Parathyroid adenoma (tissue), 2 donors: ENCODE measurements around the gene EFNA4.

Experiments used
- H2AFZ ChIP-seq: fragments of 300-600 bp; sonication (generic); one replicate; pipeline ENCODE4 v1.7.0; 2017; ENCODE audit warnings: antibody characterized with exemption, mild to moderate bottlenecking
- H3K27ac ChIP-seq: fragments of 300-600 bp; sonication (generic); one replicate; pipeline ENCODE4 v1.7.0; 2017
- H3K27me3 ChIP-seq: fragments of 300-600 bp; sonication (generic); one replicate; pipeline ENCODE4 v1.7.0; 2017; ENCODE audit warnings: low read length; ENCODE audit not compliant: control insufficient read depth, insufficient read depth
- H3K36me3 ChIP-seq: fragments of 300-600 bp; sonication (generic); one replicate; pipeline ENCODE4 v1.7.0; 2017; ENCODE audit warnings: low read length; ENCODE audit not compliant: control insufficient read depth, insufficient read depth
- H3K4me1 ChIP-seq: fragments of 300-600 bp; sonication (generic); one replicate; pipeline ENCODE4 v1.7.0; 2017; ENCODE audit warnings: control low read depth
- H3K4me2 ChIP-seq: fragments of 300-600 bp; sonication (generic); one replicate; pipeline ENCODE4 v1.7.0; 2017; ENCODE audit warnings: low read length
- H3K4me3 ChIP-seq: fragments of 300-600 bp; sonication (generic); one replicate; pipeline ENCODE4 v1.7.0; 2017; ENCODE audit warnings: low read depth, low read length
- H3K79me2 ChIP-seq: fragments of 300-600 bp; sonication (generic); one replicate; pipeline ENCODE4 v1.7.0; 2017; ENCODE audit warnings: control low read depth
- H3K9ac ChIP-seq: fragments of 300-600 bp; sonication (generic); one replicate; pipeline ENCODE4 v1.7.0; 2017; ENCODE audit warnings: mild to moderate bottlenecking
- H3K9me3 ChIP-seq: fragments of 300-600 bp; sonication (generic); one replicate; pipeline ENCODE4 v1.7.0; 2017; ENCODE audit warnings: low read length; ENCODE audit not compliant: control insufficient read depth
- CTCF ChIP-seq: fragments of 300-600 bp; sonication (generic); IDR thresholded peaks from one replicate; pipeline ENCODE4 v1.7.0; 2017; ENCODE audit warnings: antibody characterized with exemption, mild to moderate bottlenecking
- donor health status: primary hyperparathyroidism.

Gene EFNA4

GRCh38 chr1:155076371-155076770, 12.8 kb downstream of the EFNA4 start:
- no peak overlapping the region for H3K27ac ChIP-seq
- no peak overlapping the region for H2AFZ ChIP-seq
- no peak for TF ChIP-seq CTCF
- H3K27me3 ChIP-seq: no peaks in the 10 kb centered on the region
- no peak overlapping the region for H3K4me3 ChIP-seq
- no peaks in the 10 kb centered on the region for H3K79me2 ChIP-seq
- H3K9me3 ChIP-seq: no peaks in the 10 kb centered on the region
- peaks cover 2% of the 10 kb centered on the region for H3K4me1 ChIP-seq
- H3K36me3 ChIP-seq: no peaks in the 10 kb centered on the region
- no peak overlapping the region for H3K4me2 ChIP-seq
- no peak overlapping the region for H3K9ac ChIP-seq

DNA sequence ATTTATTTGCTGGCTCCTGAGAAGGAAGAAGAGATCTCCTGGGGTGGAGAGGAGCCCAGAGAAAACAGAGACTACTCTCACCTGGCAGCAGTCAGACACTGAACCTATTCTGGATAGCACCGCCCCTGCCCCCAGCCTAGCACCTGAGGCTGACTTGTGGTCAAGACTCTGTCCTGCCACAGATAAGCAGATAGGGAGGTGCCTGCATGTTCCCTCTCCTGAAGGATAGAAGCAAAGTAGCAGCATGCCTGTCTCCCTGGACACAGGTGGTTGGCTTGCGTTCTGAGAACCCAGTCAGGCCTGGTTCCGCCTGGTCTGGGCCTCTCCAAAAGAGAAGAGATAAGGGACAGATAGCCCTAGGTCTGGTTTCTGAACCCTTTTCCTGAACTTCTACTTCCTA, 13.8 kb downstream of the EFNA4 start:
- Histone ChIP-seq H3K36me3 (no peaks in the 10 kb centered on the region), H3K27ac (no peak overlapping the region), H3K79me2 (no peaks in the 10 kb centered on the region), H3K9ac (no peak overlapping the region), H3K27me3 (no peaks in the 10 kb centered on the region), H3K9me3 (no peaks in the 10 kb centered on the region), H2AFZ (no peak overlapping the region), H3K4me1 (peaks cover 2% of the 10 kb centered on the region), H3K4me3 (peak overlapping the region; percentile 14), H3K4me2 (peak overlapping the region; percentile 84)
- TF ChIP-seq CTCF: no peak

DNA sequence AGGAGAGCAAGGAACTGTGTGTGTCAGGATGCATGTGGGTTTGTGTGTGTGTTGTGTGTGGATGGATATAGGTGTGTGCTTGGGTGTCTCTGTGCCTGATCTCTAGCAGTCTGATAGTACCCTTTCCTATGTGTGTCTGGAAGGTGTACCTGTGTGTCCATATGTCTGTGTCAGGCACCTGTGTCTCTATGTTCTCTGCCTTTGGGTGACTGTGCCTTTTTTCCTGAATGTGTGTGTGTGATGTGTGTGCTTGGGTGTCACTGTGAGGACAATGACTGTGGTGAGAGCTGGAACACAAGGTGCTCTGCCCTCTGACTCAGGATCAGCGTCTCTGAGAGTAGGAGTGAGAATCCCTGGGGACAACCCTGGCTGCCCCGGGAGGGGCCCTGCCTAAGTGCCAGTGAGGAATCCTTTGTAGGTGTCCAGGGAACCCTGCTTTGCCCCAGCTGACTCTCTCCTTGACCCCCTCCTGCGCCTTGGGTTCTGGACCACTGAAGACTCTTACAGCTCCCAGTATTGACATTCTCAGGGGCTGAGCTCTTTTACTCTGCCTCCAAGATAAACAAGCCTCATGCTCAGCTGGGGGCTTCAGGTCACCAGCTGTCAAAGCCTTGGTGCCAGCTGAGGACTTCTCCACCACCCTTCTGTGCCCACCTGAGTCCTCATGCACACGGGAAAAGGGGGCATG, 14.4 kb downstream of the EFNA4 start:
- Histone ChIP-seq H3K36me3 (no peaks in the 10 kb centered on the region), H3K9me3 (no peaks in the 10 kb centered on the region), H3K27me3 (no peaks in the 10 kb centered on the region), H3K4me1 (peaks cover 2% of the 10 kb centered on the region), H3K27ac (no peak overlapping the region), H3K79me2 (no peaks in the 10 kb centered on the region), H3K4me3 (peak overlapping the region; percentile 14), H3K4me2 (peak overlapping the region; percentile 84), H2AFZ (no peak overlapping the region), H3K9ac (no peak overlapping the region)
- no peak for TF ChIP-seq CTCF

- TF ChIP-seq CTCF: no peak
- Histone ChIP-seq H3K4me3 (peak within 1 kb of the TSS; percentile 55), H3K4me2 (peak within 1 kb of the TSS; percentile 84), H3K36me3 (no peaks in the 10 kb centered on the region), H3K9me3 (no peaks in the 10 kb centered on the region), H2AFZ (peak within 1 kb of the TSS; percentile 50), H3K9ac (no peak within 1 kb of the TSS), H3K27ac (no peak within 1 kb of the TSS), H3K27me3 (no peaks in the 10 kb centered on the region), H3K4me1 (peaks cover 2% of the 10 kb centered on the region), H3K79me2 (no peaks in the 10 kb centered on the region)
These were observed 15.1 kb downstream of the EFNA4 start, which contains the start of gene EFNA3 for GRCh38 chr1:155078469-155079209. EFNA3 (plus strand) TSS chr1:155078837; CDS start chr1:155078942, 105 bp downstream.

GRCh38 chr1:155079210-155079486, 15.6 kb downstream of the EFNA4 start:
- H3K36me3 ChIP-seq: no peaks in the 10 kb centered on the region
- no peaks in the 10 kb centered on the region for H3K9me3 ChIP-seq
- no peaks in the 10 kb centered on the region for H3K27me3 ChIP-seq
- H3K4me3 ChIP-seq: peak overlapping the region; percentile 55
- peak overlapping the region; percentile 84 for H3K4me2 ChIP-seq
- H3K27ac ChIP-seq: no peak overlapping the region
- peaks cover 2% of the 10 kb centered on the region for H3K4me1 ChIP-seq
- H2AFZ ChIP-seq: peak overlapping the region; percentile 50
- H3K9ac ChIP-seq: no peak overlapping the region
- TF ChIP-seq CTCF: no peak
- H3K79me2 ChIP-seq: no peaks in the 10 kb centered on the region
